Stimulated activated CD4-positive, alpha-beta T cell treated with anti-CD3 and anti-CD28 coated beads, TNF-alpha, amount 100 ng/mL, for 1 hour (primary cell): ENCODE results near the gene SFRP5.
A peak's percentile ranks its signal among the peaks of the same experiment; 100 is the strongest.

Experiments
- DNase-seq, 3 donors: peaks; one replicate each; pipeline ENCODE4 v3.0.0-alpha.2; 2020; ENCODE audit warnings: low read depth in 3 of 3, low spot score in 1 of 3

SFRP5 gene

GRCh38 chr10:97766996-97767924, 4.5 kb downstream of the SFRP5 start:
- DNase-seq: no peak

- DNase-seq: no peak
Observed at GRCh38 chr10:97766106-97766810, 5.5 kb downstream of the SFRP5 start.

DNA sequence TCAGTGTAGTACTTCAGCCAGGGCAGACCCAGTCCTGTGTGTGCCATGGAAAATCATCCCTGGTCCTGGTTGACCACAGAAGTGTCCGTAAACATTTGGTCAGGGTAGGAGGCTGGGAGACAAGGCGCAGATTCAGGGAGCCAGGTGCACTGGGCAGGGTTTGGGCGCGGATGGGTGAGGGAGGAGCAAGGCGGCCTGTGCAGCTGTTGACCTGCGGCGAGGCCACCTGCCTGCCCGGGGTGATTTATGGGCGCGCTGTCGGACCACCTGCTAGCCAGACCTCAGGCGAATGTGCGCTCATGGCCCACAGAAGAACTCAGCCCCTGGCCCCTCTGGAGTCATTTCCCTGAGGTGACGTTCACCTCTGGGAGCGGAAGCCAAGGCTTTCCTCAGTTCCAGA, 6.6 kb downstream of the SFRP5 start:
- DNase-seq: no peak

DNA sequence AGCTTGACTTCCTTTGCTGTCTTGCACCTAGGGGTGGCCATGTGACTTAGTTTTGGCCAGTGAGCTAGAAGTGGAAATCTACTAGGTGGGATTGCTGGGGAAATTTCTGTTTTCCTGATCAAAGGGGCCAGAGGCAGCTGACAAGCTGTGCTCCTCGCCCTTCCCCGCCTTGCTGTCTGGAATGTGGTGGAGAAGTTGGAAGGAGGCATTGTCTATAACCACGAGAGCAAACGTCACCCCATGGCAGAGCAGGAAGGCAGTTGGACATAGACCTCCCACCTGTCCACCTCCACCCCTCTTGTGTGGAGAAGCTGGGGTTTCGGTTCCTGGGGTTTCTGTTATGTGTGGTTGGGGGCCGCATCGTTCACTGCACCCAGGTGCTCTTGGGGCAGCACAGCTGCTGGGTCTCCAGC, 7.3 kb downstream of the SFRP5 start:
- no peak for DNase-seq

DNA sequence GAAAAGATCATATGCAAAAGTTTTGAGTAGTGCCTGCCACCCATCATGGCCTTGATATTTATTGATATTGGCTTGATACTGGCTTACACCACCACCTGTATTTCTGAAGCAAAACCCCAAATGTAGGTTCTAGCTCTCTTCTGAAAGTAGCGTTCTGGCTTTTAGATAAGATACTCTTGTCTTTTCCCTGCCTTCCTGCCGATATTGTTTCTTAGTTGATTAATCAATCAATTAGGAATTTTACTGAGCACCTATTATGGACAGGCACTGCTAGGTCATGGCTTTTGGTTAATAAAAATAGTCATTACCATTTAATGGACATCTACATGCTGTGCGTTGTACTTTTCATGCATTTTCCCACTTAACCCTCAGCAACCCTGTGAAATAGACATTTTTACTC, 7.9 kb downstream of the SFRP5 start:
- DNase-seq: no peak

- DNase-seq: no peak
Observed at GRCh38 chr10:97763411-97763810, 8.4 kb downstream of the SFRP5 start.

- DNase-seq: no peak
Observed at GRCh38 chr10:97762816-97763215, 9.0 kb downstream of the SFRP5 start.

GRCh38 chr10:97762056-97762455, 9.7 kb downstream of the SFRP5 start:
- DNase-seq: no peak

DNA sequence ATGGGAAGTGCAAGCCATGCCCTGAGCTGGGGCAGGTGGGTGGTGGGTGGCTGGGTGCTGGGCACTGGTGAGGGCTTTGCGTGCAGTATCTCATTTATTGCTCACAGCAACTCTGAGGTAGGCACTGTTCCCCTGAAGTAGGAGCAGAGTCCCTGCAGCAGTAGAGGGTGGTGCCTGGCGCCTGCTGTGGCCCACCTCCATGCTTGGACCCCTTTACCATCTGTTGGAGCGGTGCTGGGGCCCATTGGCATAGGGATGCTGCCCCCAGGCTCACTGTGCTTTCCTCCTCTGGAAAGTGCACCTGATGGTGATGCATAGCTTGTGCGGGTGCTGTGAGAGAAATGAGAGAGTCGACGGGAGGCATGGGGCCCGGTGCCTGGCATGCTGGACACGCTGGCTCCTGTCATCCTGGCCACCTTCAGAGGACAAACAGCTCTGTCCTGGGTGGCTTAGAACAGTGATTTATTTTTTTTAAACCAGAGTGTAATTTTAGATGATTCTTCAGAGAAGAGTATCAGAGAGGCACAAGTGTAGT, 10.4 kb downstream of the SFRP5 start:
- DNase-seq: no peak

GRCh38 chr10:97760461-97761257, 11.1 kb downstream of the SFRP5 start:
- DNase-seq: no peak

GRCh38 chr10:97759946-97760345, 11.9 kb downstream of the SFRP5 start:
- no peak for DNase-seq

GRCh38 chr10:97759158-97759887, 12.5 kb downstream of the SFRP5 start:
- DNase-seq: peak in 2 of 3 donors; percentile 25 to 40

- no peak for DNase-seq
Observed at GRCh38 chr10:97757471-97757870, 14.3 kb downstream of the SFRP5 start.

GRCh38 chr10:97755718-97756117, 16.1 kb downstream of the SFRP5 start:
- no peak for DNase-seq

- DNase-seq: no peak
Observed at GRCh38 chr10:97754726-97755125, 17.1 kb downstream of the SFRP5 start.

DNA sequence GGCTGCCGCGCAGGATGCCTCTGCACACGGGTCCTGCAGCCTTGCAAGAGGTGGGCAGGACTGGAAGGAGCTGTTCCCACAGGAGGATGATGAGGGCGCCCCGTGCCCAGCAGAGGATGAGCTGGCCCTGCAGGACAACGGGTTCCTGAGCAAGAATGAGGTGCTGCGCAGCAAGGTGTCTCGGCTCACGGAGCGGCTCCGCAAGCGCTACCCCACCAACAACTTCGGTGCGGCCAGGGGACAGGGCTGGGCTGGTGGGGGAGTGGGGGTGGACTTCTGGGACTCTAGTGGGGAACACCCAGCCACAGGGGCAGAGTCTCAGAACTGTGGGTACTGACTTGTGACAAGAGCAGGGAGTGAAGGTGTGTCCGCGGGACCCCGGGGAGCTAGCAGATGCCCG, 18.8 kb downstream of the SFRP5 start:
- DNase-seq: no peak

- DNase-seq: no peak
Observed at GRCh38 chr10:97748116-97748515, 23.7 kb downstream of the SFRP5 start.

- no peak for DNase-seq
Observed at GRCh38 chr10:97747573-97747972, 24.2 kb downstream of the SFRP5 start.

- DNase-seq: no peak
Observed at GRCh38 chr10:97744405-97745035, 27.3 kb downstream of the SFRP5 start.
